ENCODE data around the gene ZFYVE9.

DNA sequence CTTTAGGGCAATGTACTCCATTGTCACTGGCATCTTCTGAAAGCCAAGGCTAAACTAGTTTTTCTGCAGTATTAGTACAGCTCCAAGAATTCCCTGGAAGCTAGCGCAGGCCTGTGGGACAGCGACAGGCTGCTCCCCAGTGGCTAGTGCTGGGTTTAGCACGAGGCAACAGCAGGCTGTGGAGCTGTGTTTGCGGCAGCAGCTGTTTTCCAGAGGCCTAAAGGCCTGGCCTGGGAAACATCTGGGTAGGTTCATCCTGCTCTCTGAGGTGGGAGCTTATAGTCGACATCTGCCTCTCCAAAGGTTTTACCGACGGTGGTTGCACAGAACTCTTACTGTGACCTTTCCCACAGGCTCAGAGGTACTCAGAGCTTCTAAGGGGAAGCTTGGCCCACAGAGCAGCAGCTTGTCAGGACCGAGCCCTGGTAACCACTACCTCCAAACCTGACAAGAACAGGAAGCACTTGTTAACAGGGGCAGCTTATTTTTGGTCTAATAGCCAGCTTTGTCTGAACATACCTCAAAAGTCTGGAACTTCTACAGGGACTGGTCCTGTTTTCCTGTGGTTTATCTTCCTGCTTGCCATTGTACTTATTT lies 206.9 kb downstream of the ZFYVE9 start:
- TF ChIP-seq SRSF1 (optimal IDR thresholded peaks at IDR 0.05; ENCODE audit: low read depth, low read length) (no peak), CHD2 (IDR thresholded peaks at IDR 0.05; ENCODE audit: low read depth, low read length) (no peak), TCF7L2 (IDR thresholded peaks at IDR 0.05; ENCODE audit: low read depth, low read length) (no peak), HDAC2 (CRISPR knock-in tag; IDR thresholded peaks at IDR 0.05) (no peak), MXI1 (IDR thresholded peaks at IDR 0.05; ENCODE audit: borderline replicate concordance, low read depth, low read length) (no peak), NFE2L1 (CRISPR knock-in tag; IDR thresholded peaks at IDR 0.05; ENCODE audit: borderline replicate concordance) (no peak), SP1 (IDR thresholded peaks at IDR 0.05) (no peak), SP1 (CRISPR knock-in tag; IDR thresholded peaks at IDR 0.05) (no peak), FOXA1 (IDR thresholded peaks at IDR 0.05) (no peak), FOXA1 (CRISPR knock-in tag; IDR thresholded peaks at IDR 0.05) (no peak), MLX (CRISPR knock-in tag; IDR thresholded peaks at IDR 0.05) (no peak)
- TF ChIP-seq, protein P1, sequence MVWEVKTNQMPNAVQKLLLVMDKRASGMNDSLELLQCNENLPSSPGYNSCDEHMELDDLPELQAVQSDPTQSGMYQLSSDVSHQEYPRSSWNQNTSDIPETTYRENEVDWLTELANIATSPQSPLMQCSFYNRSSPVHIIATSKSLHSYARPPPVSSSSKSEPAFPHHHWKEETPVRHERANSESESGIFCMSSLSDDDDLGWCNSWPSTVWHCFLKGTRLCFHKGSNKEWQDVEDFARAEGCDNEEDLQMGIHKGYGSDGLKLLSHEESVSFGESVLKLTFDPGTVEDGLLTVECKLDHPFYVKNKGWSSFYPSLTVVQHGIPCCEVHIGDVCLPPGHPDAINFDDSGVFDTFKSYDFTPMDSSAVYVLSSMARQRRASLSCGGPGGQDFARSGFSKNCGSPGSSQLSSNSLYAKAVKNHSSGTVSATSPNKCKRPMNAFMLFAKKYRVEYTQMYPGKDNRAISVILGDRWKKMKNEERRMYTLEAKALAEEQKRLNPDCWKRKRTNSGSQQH (CRISPR knock-in tag; IDR thresholded peaks at IDR 0.05; ENCODE audit: low read depth) = no peak
- TF ChIP-seq, protein P2, sequence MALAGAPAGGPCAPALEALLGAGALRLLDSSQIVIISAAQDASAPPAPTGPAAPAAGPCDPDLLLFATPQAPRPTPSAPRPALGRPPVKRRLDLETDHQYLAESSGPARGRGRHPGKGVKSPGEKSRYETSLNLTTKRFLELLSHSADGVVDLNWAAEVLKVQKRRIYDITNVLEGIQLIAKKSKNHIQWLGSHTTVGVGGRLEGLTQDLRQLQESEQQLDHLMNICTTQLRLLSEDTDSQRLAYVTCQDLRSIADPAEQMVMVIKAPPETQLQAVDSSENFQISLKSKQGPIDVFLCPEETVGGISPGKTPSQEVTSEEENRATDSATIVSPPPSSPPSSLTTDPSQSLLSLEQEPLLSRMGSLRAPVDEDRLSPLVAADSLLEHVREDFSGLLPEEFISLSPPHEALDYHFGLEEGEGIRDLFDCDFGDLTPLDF (CRISPR knock-in tag; IDR thresholded peaks at IDR 0.05) = no peak

All from HepG2 (cell line).